HEK293 (cell line): Measurements from ENCODE around the gene FBXW5.

Experiments
- FEZF1 ChIP-seq: fragments of 450-650 bp; formaldehyde crosslinking; IDR thresholded peaks from 2 replicates; pipeline ENCODE4 v1.5.1; 2016; ENCODE audit warnings: missing biosample characterization, missing genetic modification characterization
- GFI1B ChIP-seq: fragments of 450-650 bp; formaldehyde crosslinking; IDR thresholded peaks from 2 replicates; pipeline ENCODE4 v1.5.1; 2016; ENCODE audit warnings: missing biosample characterization, missing genetic modification characterization
- IKZF3 ChIP-seq: fragments of 450-650 bp; IDR thresholded peaks from 2 replicates; pipeline ENCODE4 v1.5.0; 2018; ENCODE audit warnings: missing biosample characterization, mild to moderate bottlenecking, missing genetic modification characterization, moderate library complexity
- KLF1 ChIP-seq: fragments of 450-650 bp; formaldehyde crosslinking; IDR thresholded peaks from 2 replicates; pipeline ENCODE4 v1.5.1; 2016; ENCODE audit warnings: missing biosample characterization, missing genetic modification characterization
- SETDB1 ChIP-seq: IDR thresholded peaks from one replicate; pipeline ENCODE4 v1.6.1; 2017; ENCODE audit warnings: mild to moderate bottlenecking, low read length, moderate library complexity, mixed read lengths; ENCODE audit not compliant: insufficient read length
- TRIM28 ChIP-seq: IDR thresholded peaks from 2 replicates; pipeline ENCODE4 v1.6.1; 2011; ENCODE audit warnings: low read length, control low read depth, borderline replicate concordance
- TSHZ1 ChIP-seq: fragments of 450-650 bp; formaldehyde crosslinking; IDR thresholded peaks from 2 replicates; pipeline ENCODE4 v1.5.1; 2016; ENCODE audit warnings: missing biosample characterization, missing genetic modification characterization, borderline replicate concordance
- ZBTB11 ChIP-seq: fragments of 450-650 bp; formaldehyde crosslinking; conservative IDR thresholded peaks from 2 replicates; pipeline ENCODE4 v1.5.1; 2016; ENCODE audit warnings: low read depth, missing biosample characterization, missing genetic modification characterization
- ZBTB20 ChIP-seq: fragments of 450-650 bp; formaldehyde crosslinking; IDR thresholded peaks from 2 replicates; pipeline ENCODE4 v1.5.1; 2016; ENCODE audit warnings: missing biosample characterization, missing genetic modification characterization
- ZBTB26 ChIP-seq: fragments of 450-650 bp; formaldehyde crosslinking; optimal IDR thresholded peaks from 2 replicates; pipeline ENCODE3; 2016; ENCODE audit warnings: missing biosample characterization, mild to moderate bottlenecking, missing genetic modification characterization
- ZFHX2 ChIP-seq: fragments of 450-650 bp; formaldehyde crosslinking; conservative IDR thresholded peaks from 2 replicates; pipeline ENCODE4 v1.5.1; 2016; ENCODE audit warnings: missing biosample characterization, missing genetic modification characterization
- ZNF121 ChIP-seq: fragments of 450-650 bp; formaldehyde crosslinking; IDR thresholded peaks from 2 replicates; pipeline ENCODE4 v1.5.1; 2016; ENCODE audit warnings: missing biosample characterization, missing genetic modification characterization
- ZNF133 ChIP-seq: fragments of 450-650 bp; formaldehyde crosslinking; IDR thresholded peaks from 2 replicates; pipeline ENCODE4 v1.5.1; 2016; ENCODE audit warnings: missing biosample characterization, missing genetic modification characterization
- ZNF138 ChIP-seq: fragments of 450-650 bp; formaldehyde crosslinking; IDR thresholded peaks from 2 replicates; pipeline ENCODE4 v1.5.1; 2016; ENCODE audit warnings: missing biosample characterization, missing genetic modification characterization, borderline replicate concordance
- ZNF146 ChIP-seq: fragments of 450-650 bp; formaldehyde crosslinking; IDR thresholded peaks from 2 replicates; pipeline ENCODE4 v1.5.1; 2016; ENCODE audit warnings: missing biosample characterization, missing genetic modification characterization
- ZNF155 ChIP-seq: fragments of 450-650 bp; formaldehyde crosslinking; IDR thresholded peaks from 2 replicates; pipeline ENCODE4 v1.5.1; 2016; ENCODE audit warnings: missing biosample characterization, missing genetic modification characterization
- ZNF341 ChIP-seq: fragments of 450-650 bp; formaldehyde crosslinking; IDR thresholded peaks from 2 replicates; pipeline ENCODE4; 2016; ENCODE audit warnings: low read depth, missing biosample characterization, missing genetic modification characterization
- ZNF416 ChIP-seq: fragments of 450-650 bp; formaldehyde crosslinking; IDR thresholded peaks from 2 replicates; pipeline ENCODE4 v1.5.1; 2016; ENCODE audit warnings: missing biosample characterization, missing genetic modification characterization
- ZNF48 ChIP-seq: fragments of 450-650 bp; formaldehyde crosslinking; IDR thresholded peaks from 2 replicates; pipeline ENCODE4 v1.5.1; 2016; ENCODE audit warnings: missing biosample characterization, missing genetic modification characterization
- ZNF510 ChIP-seq: fragments of 450-650 bp; formaldehyde crosslinking; IDR thresholded peaks from 2 replicates; pipeline ENCODE4 v1.5.1; 2018; ENCODE audit warnings: mild to moderate bottlenecking, missing genetic modification characterization, missing biosample characterization; ENCODE audit not compliant: insufficient replicate concordance
- ZNF544 ChIP-seq: fragments of 450-650 bp; formaldehyde crosslinking; IDR thresholded peaks from 2 replicates; pipeline ENCODE4 v1.5.0; 2017; ENCODE audit warnings: missing biosample characterization, missing genetic modification characterization
- ZNF548 ChIP-seq: fragments of 450-650 bp; formaldehyde crosslinking; IDR thresholded peaks from 2 replicates; pipeline ENCODE4 v1.5.1; 2016; ENCODE audit warnings: missing biosample characterization, missing genetic modification characterization
- ZNF600 ChIP-seq: fragments of 450-650 bp; formaldehyde crosslinking; IDR thresholded peaks from 2 replicates; pipeline ENCODE4 v1.5.1; 2016; ENCODE audit warnings: missing biosample characterization, missing genetic modification characterization
- ZNF610 ChIP-seq: fragments of 450-650 bp; formaldehyde crosslinking; IDR thresholded peaks from 2 replicates; pipeline ENCODE4 v1.5.1; 2016; ENCODE audit warnings: missing biosample characterization, missing genetic modification characterization, borderline replicate concordance
- ZNF626 ChIP-seq: fragments of 450-650 bp; sonication (Bioruptor Pico); formaldehyde crosslinking; IDR thresholded peaks from 2 replicates; pipeline ENCODE4 v1.5.1; 2018; ENCODE audit warnings: missing biosample characterization, missing genetic modification characterization, inconsistent platforms
- ZNF654 ChIP-seq: fragments of 450-650 bp; formaldehyde crosslinking; IDR thresholded peaks from 2 replicates; pipeline ENCODE4 v1.5.1; 2016; ENCODE audit warnings: low read depth, missing biosample characterization, missing genetic modification characterization
- ZNF658 ChIP-seq: fragments of 450-650 bp; formaldehyde crosslinking; IDR thresholded peaks from 2 replicates; pipeline ENCODE4; 2016; ENCODE audit warnings: missing biosample characterization, missing genetic modification characterization
- ZNF660 ChIP-seq: fragments of 450-650 bp; IDR thresholded peaks from 2 replicates; pipeline ENCODE4 v1.5.1; 2018; ENCODE audit warnings: missing biosample characterization, mild to moderate bottlenecking, missing genetic modification characterization
- ZNF670 ChIP-seq: fragments of 450-650 bp; formaldehyde crosslinking; IDR thresholded peaks from 2 replicates; pipeline ENCODE4 v1.5.1; 2016; ENCODE audit warnings: missing biosample characterization, missing genetic modification characterization, low read depth
- ZNF701 ChIP-seq: fragments of 450-650 bp; formaldehyde crosslinking; IDR thresholded peaks from 2 replicates; pipeline ENCODE4 v1.5.1; 2016; ENCODE audit warnings: missing biosample characterization, missing genetic modification characterization
- ZNF776 ChIP-seq: fragments of 450-650 bp; formaldehyde crosslinking; IDR thresholded peaks from 2 replicates; pipeline ENCODE4 v1.5.0; 2017; ENCODE audit warnings: missing biosample characterization, missing genetic modification characterization, borderline replicate concordance
- ZNF777 ChIP-seq: fragments of 450-650 bp; formaldehyde crosslinking; IDR thresholded peaks from 2 replicates; pipeline ENCODE4 v1.5.1; 2017; ENCODE audit warnings: missing biosample characterization, missing genetic modification characterization, borderline replicate concordance
- ZNF791 ChIP-seq: fragments of 450-650 bp; formaldehyde crosslinking; IDR thresholded peaks from 2 replicates; pipeline ENCODE4 v1.5.1; 2016; ENCODE audit warnings: missing biosample characterization, missing genetic modification characterization
- ZNF792 ChIP-seq: fragments of 450-650 bp; formaldehyde crosslinking; IDR thresholded peaks from 2 replicates; pipeline ENCODE4 v1.5.1; 2016; ENCODE audit warnings: missing biosample characterization, missing genetic modification characterization
- ZSCAN30 ChIP-seq: fragments of 450-650 bp; IDR thresholded peaks from 2 replicates; pipeline ENCODE4 v1.5.1; 2018; ENCODE audit warnings: missing biosample characterization, mild to moderate bottlenecking, missing genetic modification characterization, moderate library complexity

The FBXW5 gene

GRCh38 chr9:136983656-136984314, 39.2 kb upstream of the FBXW5 start (continued):
- TF ChIP-seq ZNF658 (tag by site-specific recombination) = no peak
- no peak for TF ChIP-seq ZNF510
- no peak for TF ChIP-seq ZNF48 (tag by site-specific recombination)
- no peak for TF ChIP-seq ZFHX2 (tag by site-specific recombination)
- TF ChIP-seq ZNF121 (tag by site-specific recombination) = no peak
- TF ChIP-seq ZNF138 (tag by site-specific recombination) = no peak
- TF ChIP-seq ZNF610 (tag by site-specific recombination) = no peak
- no peak for TF ChIP-seq ZBTB11
- no peak for TF ChIP-seq ZNF792 (tag by site-specific recombination)
- TF ChIP-seq TRIM28 = no peak
- TF ChIP-seq GFI1B (tag by site-specific recombination) = no peak
- no peak for TF ChIP-seq FEZF1 (tag by site-specific recombination)
- 0 out of 2 replicates have a peak, but pooled peaks have one; percentile 47 for TF ChIP-seq ZNF777
- no peak for TF ChIP-seq ZSCAN30 (tag by site-specific recombination)
- no peak for TF ChIP-seq ZNF701 (tag by site-specific recombination)
- TF ChIP-seq TSHZ1 (tag by site-specific recombination) = no peak
- TF ChIP-seq ZNF146 (tag by site-specific recombination) = no peak
- TF ChIP-seq ZNF341 = no peak
- no peak for TF ChIP-seq ZNF548 (tag by site-specific recombination)
- TF ChIP-seq ZNF776 (tag by site-specific recombination) = peak; percentile 69; the same call in 1 of the 2 replicates
- TF ChIP-seq ZNF133 (tag by site-specific recombination) = no peak
- no peak for TF ChIP-seq ZBTB20
- TF ChIP-seq ZNF600 (tag by site-specific recombination) = no peak
- no peak for TF ChIP-seq ZNF626 (tag by site-specific recombination)
- TF ChIP-seq IKZF3 (tag by site-specific recombination) = no peak
- no peak for TF ChIP-seq ZNF791 (tag by site-specific recombination)
- TF ChIP-seq SETDB1 = no peak
- TF ChIP-seq KLF1 (tag by site-specific recombination) = peak; percentile 25; the same call in 1 of the 2 replicates
- TF ChIP-seq ZBTB26 (tag by site-specific recombination) = no peak
- no peak for TF ChIP-seq ZNF670 (tag by site-specific recombination)
- TF ChIP-seq ZNF155 = no peak
- no peak for TF ChIP-seq ZNF660 (tag by site-specific recombination)
- TF ChIP-seq ZNF544 = 0 out of 2 replicates have a peak, but pooled peaks have one; percentile 53
- no peak for TF ChIP-seq ZNF654 (tag by site-specific recombination)
- TF ChIP-seq ZNF416 (tag by site-specific recombination) = no peak
